ENCODE data around the gene FBXW9.

- TF ChIP-seq CTCF (IDR thresholded peaks at IDR 0.05; ENCODE audit: poor library complexity) = no peak
- TF ChIP-seq EZH2 (IDR thresholded peaks at IDR 0.05; ENCODE audit: borderline replicate concordance) = no peak
Measured at GRCh38 chr19:12647047-12647446, 49.4 kb downstream of the FBXW9 start.

Data from hepatocyte (in vitro differentiated cells).